GM21515 (cell line): ENCODE measurements around the gene CYRIA.

Experiments
- ATAC-seq: cut with Tn5 transposase; IDR thresholded peaks from one replicate; pipeline ENCODE4 v1.9.1; 2021; ENCODE audit not compliant: unreplicated experiment

The CYRIA gene

DNA sequence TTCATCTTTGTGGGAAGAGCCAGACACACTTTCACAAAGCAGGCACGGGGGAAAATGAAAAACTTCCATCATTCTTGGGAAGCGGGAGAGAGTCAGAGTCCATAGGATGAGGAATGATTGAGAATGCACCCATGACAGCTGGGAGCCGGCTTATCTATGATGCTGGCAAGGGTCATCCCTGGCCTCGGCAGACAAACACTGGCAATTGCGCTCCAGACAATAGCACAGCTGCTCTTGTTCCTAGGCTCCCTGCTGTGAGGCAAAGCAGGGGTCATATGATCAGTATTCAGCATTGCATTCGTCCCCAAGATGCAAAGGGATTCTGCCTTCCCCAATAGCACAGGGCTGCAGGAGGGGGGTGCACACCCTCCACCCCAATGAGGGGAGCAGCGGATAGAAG lies 33.0 kb downstream of the CYRIA start:
- no peak for ATAC-seq

DNA sequence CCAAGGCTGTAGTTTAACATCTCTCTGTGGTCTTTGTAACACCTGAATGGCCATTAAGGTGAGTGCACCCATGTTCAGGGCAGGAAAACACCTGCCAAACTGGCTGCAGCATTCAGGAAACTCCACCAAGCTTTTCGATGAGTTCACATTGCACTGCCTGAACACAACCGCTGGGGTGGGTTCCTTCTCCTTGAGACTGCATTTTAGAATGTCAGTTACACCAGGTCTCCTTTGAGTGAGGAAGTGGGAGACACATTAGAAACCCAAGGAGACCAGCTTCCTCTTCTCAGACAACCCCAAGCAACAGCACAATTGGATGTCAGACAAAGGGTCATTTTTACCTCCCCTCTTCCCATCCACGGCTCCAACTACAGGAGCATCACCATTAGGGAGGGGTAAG lies 35.2 kb downstream of the CYRIA start:
- peak; percentile 56 for ATAC-seq

DNA sequence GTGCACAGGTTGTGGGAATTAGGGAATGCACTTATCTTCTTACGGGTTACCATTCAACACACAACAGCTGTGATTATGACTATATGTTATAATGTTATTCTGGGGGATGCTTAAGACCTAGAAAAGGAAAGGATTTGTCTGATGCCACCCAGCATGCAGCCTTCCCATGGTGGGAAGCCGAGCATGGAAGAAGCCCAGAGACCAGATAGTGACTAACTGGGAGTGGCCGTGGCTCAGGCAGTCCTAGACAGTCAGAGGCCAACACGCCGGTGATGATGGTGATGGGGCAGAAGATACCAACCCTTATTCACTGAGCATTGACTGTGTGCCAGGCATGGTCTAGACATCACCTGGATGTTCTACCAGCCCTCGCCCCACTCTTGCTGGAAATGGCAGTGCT lies 35.9 kb downstream of the CYRIA start:
- ATAC-seq, result no peak

DNA sequence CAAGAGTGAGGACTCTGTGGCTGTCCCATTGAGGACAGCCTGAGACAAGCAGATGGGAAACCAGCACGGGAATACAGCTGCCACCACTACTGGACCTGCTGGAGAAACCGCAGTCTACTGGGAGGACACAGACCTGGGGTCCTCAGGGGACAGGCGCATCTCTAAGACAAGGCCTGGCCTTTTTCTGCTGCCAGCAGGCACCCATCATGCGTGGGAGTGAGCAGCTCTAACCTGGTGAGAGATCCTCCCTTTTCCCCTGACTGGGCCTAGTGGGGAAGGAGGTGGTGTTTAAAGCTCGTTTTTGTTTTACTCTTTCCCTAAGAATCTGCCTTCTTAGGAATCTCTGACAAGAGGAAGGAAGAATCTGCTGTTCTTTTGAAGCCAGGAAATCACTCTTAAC lies 36.6 kb downstream of the CYRIA start:
- ATAC-seq, result no peak

DNA sequence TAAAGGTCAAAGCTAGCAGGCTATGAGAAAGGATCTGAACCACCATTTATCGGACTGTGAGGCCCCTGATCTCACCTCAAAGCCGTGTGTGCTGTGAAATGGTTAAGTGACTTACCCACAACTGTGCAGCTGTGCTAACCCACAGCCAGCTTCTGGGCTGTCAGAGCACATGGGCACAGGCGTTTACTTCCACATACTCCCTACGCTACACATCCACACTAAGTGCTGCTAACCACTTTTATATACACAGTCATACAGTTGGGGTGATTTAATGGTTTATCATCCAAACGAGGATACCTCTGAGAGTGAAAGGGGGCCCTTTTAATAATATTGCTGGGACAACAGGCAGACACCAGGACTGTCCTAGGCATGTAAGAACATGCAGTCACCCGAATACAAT lies 37.3 kb downstream of the CYRIA start:
- no peak for ATAC-seq

DNA sequence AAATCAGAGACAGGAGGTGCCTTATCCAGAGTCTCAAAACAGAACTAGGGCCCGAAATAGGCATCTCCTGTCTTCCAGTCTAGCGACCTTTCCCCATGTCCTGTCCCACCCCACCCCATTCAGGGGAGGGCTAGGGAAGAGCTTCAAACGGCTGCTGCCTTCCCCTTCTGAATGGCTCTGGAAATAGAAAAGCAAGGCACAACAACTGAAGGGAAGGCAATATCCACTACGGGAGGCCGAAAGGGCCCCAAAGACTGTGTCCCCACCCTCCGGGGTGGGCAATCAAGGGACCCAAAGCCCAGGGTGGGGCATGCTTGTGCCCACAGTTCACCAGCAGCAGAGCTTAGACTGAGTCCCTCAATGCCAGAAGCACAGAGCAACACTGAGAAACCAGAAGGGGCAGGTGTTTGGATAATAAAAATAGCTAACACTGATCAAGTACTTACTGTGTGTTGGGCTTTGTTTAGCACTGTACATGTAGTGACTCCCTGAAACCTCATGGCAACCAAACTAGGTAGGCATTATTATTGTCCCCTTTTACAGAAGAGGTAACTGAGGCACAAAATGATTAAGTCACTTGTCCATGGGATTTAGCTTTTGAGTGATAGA lies 38.5 kb downstream of the CYRIA start:
- ATAC-seq, result no peak

DNA sequence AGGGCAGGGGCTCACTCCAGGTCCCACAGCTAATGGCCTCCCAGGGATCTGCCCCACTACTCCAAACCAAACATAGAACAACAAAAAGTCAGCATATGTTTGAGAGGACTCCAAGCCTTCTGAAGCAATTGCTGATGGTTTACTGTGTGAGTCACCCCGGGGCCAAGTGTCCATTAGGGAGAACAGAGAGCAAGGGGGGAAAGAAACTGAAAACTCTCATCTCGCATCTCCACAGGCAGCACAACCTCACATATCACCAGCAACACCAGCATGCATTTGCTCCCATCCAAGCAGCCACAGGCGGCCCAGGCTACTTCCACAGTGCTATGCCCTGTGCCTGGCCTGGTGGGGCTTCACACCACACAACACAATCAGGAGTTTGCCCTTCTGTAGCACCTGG lies 39.1 kb downstream of the CYRIA start:
- ATAC-seq, result no peak

DNA sequence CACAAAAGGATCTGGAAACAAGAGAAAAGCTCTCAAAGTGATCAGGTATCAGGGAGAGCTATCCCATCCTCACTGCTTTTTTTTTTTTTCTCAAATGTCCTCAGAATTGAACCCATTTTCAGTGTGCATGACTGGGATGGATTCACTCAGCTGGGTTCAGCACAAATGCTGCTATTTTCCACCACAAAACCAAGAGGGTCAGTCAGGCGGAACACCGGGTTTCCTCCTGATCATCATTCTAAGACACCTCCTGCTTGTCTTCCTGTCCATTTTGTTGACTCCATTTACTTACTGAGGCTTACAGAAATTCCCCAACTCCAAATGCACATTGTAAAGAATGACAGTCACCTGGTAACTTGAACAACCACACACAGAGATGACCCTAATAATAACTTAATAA lies 39.9 kb downstream of the CYRIA start:
- peak; percentile 73 for ATAC-seq

DNA sequence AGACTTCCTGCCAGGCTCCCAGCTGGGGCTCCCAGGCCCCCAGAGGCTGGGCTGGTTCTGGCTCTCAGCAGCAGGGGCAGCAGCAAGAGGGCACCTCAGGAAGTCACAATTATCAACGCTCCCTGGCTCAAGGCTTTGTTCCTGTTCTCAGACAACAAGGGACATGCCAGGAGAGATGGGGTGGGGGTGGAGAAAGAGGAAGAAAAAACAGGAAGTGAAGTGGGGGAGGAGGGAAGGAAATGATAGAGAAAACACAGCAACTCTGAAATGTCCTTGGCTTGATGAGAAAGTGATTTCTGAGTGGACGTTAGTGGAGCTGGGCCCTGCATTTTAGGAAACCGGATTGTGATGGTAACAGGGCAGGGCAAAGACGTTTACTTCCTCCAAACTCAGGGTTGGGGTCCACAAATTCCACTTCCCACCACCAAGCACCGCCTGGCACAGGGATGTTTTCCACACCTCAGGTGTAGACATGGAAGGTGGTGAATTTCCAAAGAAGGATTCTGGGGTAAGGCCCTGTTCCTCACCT lies 40.4 kb downstream of the CYRIA start:
- peak; percentile 18 for ATAC-seq

DNA sequence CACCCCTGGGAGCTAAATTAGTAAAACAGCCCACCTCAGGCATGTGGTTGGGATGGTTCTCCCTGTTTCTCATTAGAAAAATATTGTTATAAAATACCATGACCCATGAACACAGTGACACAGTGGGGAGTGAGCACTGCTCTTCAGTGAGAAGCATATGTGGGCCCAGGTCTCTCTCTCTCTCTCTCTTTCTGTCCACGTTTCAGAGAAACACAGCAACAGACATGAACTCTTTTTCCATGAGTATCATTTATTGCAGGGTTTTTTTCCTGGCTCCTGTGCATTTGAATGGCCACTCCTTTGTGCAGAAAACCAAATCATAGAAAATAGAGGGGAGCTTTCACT lies 41.2 kb downstream of the CYRIA start:
- no peak for ATAC-seq

DNA sequence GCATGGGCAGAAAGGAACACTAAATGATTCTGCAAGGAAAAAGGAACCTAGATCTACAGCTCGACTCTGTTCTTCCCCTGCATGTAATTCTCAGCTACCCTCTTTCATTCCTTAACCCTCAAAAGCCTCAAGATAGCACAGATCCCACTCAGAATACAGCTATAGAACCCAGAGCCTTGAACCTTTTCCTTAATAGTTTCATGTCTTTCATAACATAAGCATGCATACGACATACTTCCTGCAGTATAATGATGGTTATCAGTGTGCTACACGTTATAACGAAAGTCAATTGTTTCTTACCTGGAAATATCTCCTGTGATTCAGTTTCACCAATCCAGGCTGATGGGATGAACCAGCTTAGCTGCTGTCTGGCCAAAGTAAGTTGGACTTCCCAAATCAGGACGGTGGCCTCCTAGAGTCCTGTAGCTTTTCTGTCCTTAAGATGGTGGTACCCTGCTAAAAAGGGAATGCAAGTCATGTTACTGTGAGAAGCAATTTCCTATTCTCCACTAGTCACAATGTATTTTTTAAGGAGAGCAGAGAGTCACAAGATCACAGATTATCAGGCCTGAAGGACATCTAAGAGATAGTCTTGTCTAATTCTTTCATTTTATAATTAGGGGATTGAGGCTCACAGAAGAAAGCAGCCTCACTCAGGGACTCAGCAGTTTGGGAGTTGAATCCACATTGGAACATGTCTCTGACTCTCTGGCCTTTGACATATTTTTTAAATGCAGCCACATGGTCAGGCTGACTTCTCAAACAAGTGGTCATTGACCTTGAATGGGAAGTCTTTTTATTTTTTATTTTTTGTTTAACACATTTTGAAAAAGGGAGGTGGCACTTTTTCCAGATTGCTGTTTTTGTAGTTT lies 41.8 kb downstream of the CYRIA start:
- no peak for ATAC-seq

DNA sequence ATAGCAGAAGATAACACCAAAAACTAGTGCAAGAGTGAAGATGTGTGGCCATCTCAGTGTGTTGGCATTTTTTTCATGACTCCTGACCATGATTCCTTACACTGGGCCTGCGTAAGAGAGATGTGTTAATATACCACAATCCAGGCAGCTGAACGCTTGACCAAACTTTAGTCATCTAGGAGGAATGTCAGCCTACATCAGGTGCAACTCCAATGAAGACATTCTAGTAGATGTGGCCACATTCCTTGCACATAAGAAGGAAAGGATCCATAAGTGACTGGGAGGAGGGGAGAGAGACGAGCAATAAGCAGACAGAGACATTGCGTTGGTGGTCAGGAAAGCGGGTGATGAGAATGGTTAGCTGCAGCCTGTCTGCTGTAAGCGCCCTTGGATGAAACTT lies 42.6 kb downstream of the CYRIA start:
- ATAC-seq, result no peak

DNA sequence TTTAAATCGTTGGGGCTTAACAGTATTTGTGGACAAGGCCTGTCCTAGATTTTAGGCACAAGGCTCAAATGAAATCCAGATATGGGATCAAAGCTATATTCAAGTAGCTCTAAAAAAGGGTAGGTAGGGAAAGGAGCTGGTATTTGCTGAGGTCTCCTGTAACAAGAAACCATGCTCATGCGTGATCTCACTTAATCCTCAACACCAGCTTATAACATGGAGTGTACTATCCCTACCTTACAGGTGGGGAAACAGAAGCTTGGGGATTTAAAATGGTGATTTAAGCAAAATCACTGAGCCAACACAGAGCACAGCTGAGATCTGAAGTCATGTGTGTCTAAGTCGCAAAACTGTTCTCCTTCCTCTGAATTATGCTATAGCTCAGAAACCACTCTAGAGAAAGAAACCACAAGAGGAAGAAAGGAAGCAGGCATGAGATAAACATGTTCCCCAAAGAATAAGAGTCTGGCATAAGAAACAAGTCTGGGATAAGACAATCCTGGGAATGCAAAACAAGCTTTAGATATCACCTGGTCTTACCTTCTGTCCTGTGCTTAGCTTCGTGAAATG lies 43.1 kb downstream of the CYRIA start:
- no peak for ATAC-seq

DNA sequence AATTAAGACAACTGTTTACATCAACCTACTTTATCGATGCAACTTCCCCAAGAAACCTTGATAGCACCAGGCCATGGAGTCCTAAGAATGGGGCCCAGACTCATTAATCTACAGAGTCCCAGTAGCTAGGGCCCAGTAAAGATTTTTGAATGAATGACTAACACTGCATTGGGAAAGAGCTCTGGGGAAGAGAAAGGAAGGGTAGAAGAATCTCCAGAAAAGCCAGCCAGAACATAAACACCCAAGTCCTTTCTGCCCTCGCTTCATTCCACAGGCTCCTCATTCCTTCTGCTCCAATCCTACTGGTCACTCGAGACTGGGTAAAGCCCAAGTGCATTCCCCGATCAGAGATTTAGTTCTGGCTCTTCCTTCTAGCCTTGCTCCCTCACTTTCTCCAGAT lies 44.3 kb downstream of the CYRIA start:
- ATAC-seq, result no peak

DNA sequence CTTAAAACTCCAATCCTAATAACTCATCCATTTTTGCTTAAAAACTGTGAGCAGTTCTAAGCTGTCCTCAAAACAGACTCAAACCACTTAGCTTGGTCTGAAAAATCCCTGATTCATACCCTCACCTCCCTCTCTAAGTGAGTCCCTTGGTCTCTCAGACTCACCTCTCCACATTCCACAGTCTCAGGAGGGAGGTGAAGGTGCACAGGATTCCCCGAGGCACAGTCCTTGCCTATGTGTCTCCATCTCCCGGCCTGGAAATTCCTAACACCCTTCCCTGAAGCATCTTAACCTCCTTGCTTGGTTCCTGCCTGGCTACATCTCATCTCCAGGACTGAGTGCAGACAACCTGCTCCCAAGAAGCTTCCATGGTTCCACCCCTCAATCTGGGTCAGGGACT lies 45.0 kb downstream of the CYRIA start:
- no peak for ATAC-seq

DNA sequence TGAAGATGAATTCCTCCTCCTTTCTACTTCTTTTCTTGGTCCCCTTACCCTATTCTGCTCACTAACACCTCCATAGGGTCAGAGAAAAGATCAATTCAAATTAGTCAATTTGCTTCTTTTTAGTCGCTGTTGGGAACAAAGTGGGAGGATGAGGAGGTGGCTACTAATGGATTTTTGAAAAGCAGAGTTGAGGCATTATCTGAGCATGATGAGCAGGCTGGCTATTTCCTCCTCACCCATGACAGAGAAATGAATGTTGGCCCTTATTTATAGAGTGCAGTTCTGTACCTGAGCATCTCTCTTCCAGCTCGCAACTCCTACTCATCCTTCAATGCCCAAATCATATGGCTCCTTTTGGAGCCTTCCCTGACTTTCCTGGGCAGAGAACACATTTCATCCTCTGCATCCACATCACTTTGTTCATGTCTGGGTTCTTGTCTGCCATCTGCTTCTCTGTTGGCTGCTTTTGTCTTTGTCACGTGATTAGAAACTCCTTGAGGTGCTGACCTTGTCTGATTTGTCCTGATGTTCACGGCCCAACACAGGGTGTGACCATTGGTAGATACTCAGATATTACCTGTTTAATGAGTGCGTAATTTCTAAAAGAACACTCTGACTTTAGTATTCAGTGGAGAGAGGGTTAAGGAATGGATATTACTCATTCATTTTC lies 45.9 kb downstream of the CYRIA start:
- ATAC-seq, result no peak

DNA sequence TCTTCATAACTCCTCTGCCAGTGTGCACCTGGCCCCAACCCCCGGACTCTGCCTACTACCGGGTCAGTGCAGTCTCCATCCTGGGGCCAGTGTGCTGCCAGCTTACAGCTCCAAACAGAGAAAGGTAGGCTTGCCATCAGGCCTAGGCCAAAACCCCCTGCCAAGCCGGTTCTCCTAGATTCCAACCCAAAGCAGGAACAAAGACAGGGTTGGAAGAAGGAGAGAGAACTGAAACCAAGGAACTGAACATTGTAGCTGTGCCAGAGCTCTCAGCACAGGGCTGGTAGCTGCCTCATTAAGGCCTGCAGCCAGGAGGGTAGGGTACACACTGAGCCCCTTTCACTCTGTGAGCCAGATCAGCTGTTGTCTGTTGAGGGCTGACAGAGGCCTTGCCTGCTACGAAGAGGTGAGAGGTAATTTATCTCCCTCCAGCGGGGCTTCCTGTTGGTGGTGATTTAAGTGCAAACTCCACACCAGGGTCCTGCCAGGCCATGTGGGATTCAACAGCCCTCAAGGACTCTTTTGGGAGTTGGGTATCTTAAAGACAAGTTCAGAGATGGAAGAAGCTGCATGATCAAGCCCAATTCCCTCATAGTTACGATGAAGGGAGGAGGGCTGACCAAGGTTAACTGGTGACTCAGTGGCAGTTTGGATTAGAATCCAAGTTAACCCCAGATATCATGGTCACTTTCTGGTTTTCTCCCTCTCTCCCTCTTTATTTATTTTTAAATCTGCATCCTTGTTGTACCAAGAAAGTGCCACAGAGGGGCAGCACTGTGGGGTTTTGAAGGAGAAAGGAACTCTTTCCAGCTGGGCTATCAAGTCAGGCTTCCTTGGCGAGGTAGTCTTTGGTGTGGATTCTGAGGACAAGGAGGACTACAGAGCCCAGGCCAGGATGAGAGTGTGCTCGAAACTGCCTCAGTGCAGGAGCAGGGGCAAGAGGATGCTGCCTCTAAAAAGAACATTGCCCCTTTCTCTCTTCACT lies 48.1 kb downstream of the CYRIA start:
- ATAC-seq, result no peak
